ENCODE measurements around the gene CALHM2. TPM values are rescaled to one million over a fixed set of nuclear protein-coding genes. Genes with fewer than 3 reads are reported as not detected.

CALHM2 gene
- 4.3 to 6.6 TPM (median 5.1 TPM) in 5 replicates for total RNA-seq (2022; extraction: Qiagen RNA extraction; ENCODE audit: low read depth)

GRCh38 chr10:103451831-103452505 lies at the start of gene CALHM2:
Gene CALHM2, minus strand, starts transcription at chr10:103452370. Its CDS starts 2,429 bp downstream, at chr10:103449941.

GRCh38 chr10:103493362-103493915 lies 41.3 kb upstream of the CALHM2 start, which contains the start of gene NEURL1:
Gene NEURL1, plus strand, starts transcription at chr10:103493705. Its CDS starts 683 bp downstream, at chr10:103494388.

GRCh38 chr10:103479135-103479534 lies 27.0 kb upstream of the CALHM2 start, which contains the start of gene CALHM3:
Gene CALHM3, minus strand, starts transcription at chr10:103479240. Its CDS starts 208 bp downstream, at chr10:103479032.

GRCh38 chr10:103458720-103459119 lies 6.5 kb upstream of the CALHM2 start, which contains the start of gene CALHM1:
Gene CALHM1, minus strand, starts transcription at chr10:103458900. Its CDS starts 149 bp downstream, at chr10:103458751.

Other genes starting within 250 kb of the CALHM2 start
- gene RPEL1, start 206.5 kb downstream of the CALHM2 start, total RNA-seq (2022; extraction: Qiagen RNA extraction; ENCODE audit: low read depth), result 0.08 TPM in 1 of 5 replicates, not detected in the others
- gene INA, start 175.2 kb downstream of the CALHM2 start, total RNA-seq (2022; extraction: Qiagen RNA extraction; ENCODE audit: low read depth), result 22.5 to 30.0 TPM (median 26.3 TPM) in 5 replicates
- 7.7 to 15.1 TPM (median 13.2 TPM) in 5 replicates for gene PCGF6, start 101.2 kb downstream of the CALHM2 start, total RNA-seq (2022; extraction: Qiagen RNA extraction; ENCODE audit: low read depth)
- 2.4 to 4.4 TPM (median 3.6 TPM) in 5 replicates for gene TAF5, start 84.4 kb downstream of the CALHM2 start, total RNA-seq (2022; extraction: Qiagen RNA extraction; ENCODE audit: low read depth)
- gene ATP5MK, start 55.9 kb downstream of the CALHM2 start, total RNA-seq (2022; extraction: Qiagen RNA extraction; ENCODE audit: low read depth), result 250 to 552 TPM (median 478 TPM) in 5 replicates
- gene PDCD11, start 55.7 kb downstream of the CALHM2 start, total RNA-seq (2022; extraction: Qiagen RNA extraction; ENCODE audit: low read depth), result 37.8 to 40.9 TPM (median 40.0 TPM) in 5 replicates
- gene CALHM1, start 6.5 kb upstream of the CALHM2 start, total RNA-seq (2022; extraction: Qiagen RNA extraction; ENCODE audit: low read depth), result not detected in 5 replicates
- 0.35 to 0.53 TPM (median 0.41 TPM) in 5 replicates for gene CALHM3, start 26.9 kb upstream of the CALHM2 start, total RNA-seq (2022; extraction: Qiagen RNA extraction; ENCODE audit: low read depth)
- gene NEURL1, start 41.3 kb upstream of the CALHM2 start, total RNA-seq (2022; extraction: Qiagen RNA extraction; ENCODE audit: low read depth), result 0.18 to 0.83 TPM (median 0.35 TPM) in 5 replicates